H9 (cell line): ENCODE data around the gene FAM149B1. TPM values are rescaled to one million over a fixed set of nuclear protein-coding genes. Genes with fewer than 3 reads are reported as not detected.

Source experiments
- DNase-seq: peaks from one replicate; pipeline ENCODE4 v3.0.0-alpha.2; 2017
- H2AFZ ChIP-seq: one replicate; pipeline ENCODE4 v1.6.1; 2013; ENCODE audit warnings: mild to moderate bottlenecking, low read length, control low read depth, moderate library complexity
- H2AK5ac ChIP-seq: 2 replicates; pipeline ENCODE4 v1.6.1; 2013; ENCODE audit warnings: low read length, control low read depth, mixed read lengths; ENCODE audit not compliant: insufficient read length
- H2BK120ac ChIP-seq: one replicate; pipeline ENCODE4 v1.6.1; 2013; ENCODE audit warnings: low read depth, mild to moderate bottlenecking, low read length, control low read depth, inconsistent platforms; ENCODE audit not compliant: poor library complexity, severe bottlenecking
- H2BK12ac ChIP-seq: 2 replicates; pipeline ENCODE4 v1.6.1; 2013; ENCODE audit warnings: low read length, control low read depth, mixed read lengths, low read depth; ENCODE audit not compliant: insufficient read length
- H2BK15ac ChIP-seq: 2 replicates; pipeline ENCODE4 v1.6.1; 2013; ENCODE audit warnings: low read depth, low read length, control low read depth
- H2BK20ac ChIP-seq: one replicate; pipeline ENCODE4 v1.6.1; 2013; ENCODE audit warnings: low read depth, mild to moderate bottlenecking, low read length, control low read depth, inconsistent platforms; ENCODE audit not compliant: poor library complexity, severe bottlenecking
- H2BK5ac ChIP-seq: 2 replicates; pipeline ENCODE4 v1.6.1; 2013; ENCODE audit warnings: low read length, control low read depth, mixed read lengths; ENCODE audit not compliant: insufficient read length
- H3K14ac ChIP-seq: 2 replicates; pipeline ENCODE4 v1.6.1; 2013; ENCODE audit warnings: low read length, control low read depth; ENCODE audit not compliant: insufficient read depth
- H3K18ac ChIP-seq: 2 replicates; pipeline ENCODE4 v1.6.1; 2013; ENCODE audit warnings: low read depth, mild to moderate bottlenecking, mixed read lengths, low read length, control low read depth; ENCODE audit not compliant: insufficient read length
- H3K23ac ChIP-seq: 2 replicates; pipeline ENCODE4 v1.6.1; 2013; ENCODE audit warnings: low read length, control low read depth, mixed read lengths, low read depth; ENCODE audit not compliant: insufficient read length
- H3K23me2 ChIP-seq: 2 replicates; pipeline ENCODE4 v1.6.1; 2013; ENCODE audit warnings: low read depth, mild to moderate bottlenecking, mixed read lengths, low read length, control low read depth; ENCODE audit not compliant: insufficient read length, poor library complexity, severe bottlenecking
- H3K27ac ChIP-seq: 2 replicates; pipeline ENCODE4 v1.5.1; 2013; ENCODE audit warnings: low read length, control low read depth, mixed read lengths, low read depth; ENCODE audit not compliant: insufficient read length
- H3K27me3 ChIP-seq: 2 replicates; pipeline ENCODE4 v1.6.1; 2013; ENCODE audit warnings: low read length, control low read depth, inconsistent platforms; ENCODE audit not compliant: insufficient read depth
- H3K4ac ChIP-seq: 2 replicates; pipeline ENCODE4 v1.6.1; 2013; ENCODE audit warnings: low read depth, mild to moderate bottlenecking, control low read depth, inconsistent platforms, low read length, moderate library complexity
- H3K4me1 ChIP-seq: 2 replicates; pipeline ENCODE4 v1.6.1; 2013; ENCODE audit warnings: low read length, control low read depth, inconsistent platforms; ENCODE audit not compliant: insufficient read depth
- H3K4me2 ChIP-seq: 2 replicates; pipeline ENCODE4 v1.6.1; 2013; ENCODE audit warnings: low read length, control low read depth, mixed read lengths; ENCODE audit not compliant: insufficient read length, insufficient read depth
- H3K56ac ChIP-seq: 2 replicates; pipeline ENCODE4 v1.6.1; 2013; ENCODE audit warnings: low read depth, mild to moderate bottlenecking, mixed read lengths, low read length, control low read depth; ENCODE audit not compliant: insufficient read length
- H3K79me1 ChIP-seq: 2 replicates; pipeline ENCODE4 v1.6.1; 2013; ENCODE audit warnings: low read depth, mild to moderate bottlenecking, moderate library complexity, low read length, control low read depth, inconsistent platforms; ENCODE audit not compliant: insufficient read depth, poor library complexity, severe bottlenecking
- H3K79me2 ChIP-seq: 2 replicates; pipeline ENCODE4 v1.6.1; 2013; ENCODE audit warnings: low read length, control low read depth, inconsistent platforms; ENCODE audit not compliant: insufficient read depth
- H3K9ac ChIP-seq: 2 replicates; pipeline ENCODE4 v1.6.1; 2013; ENCODE audit warnings: low read length, control low read depth, mixed read lengths; ENCODE audit not compliant: insufficient read length; ENCODE audit errors: extremely low read depth
- H3K9me3 ChIP-seq: one replicate; pipeline ENCODE4 v1.6.1; 2013; ENCODE audit warnings: low read depth, low read length, inconsistent platforms; ENCODE audit not compliant: control insufficient read depth
- H3T11ph ChIP-seq: one replicate; pipeline ENCODE4 v1.6.1; 2013; ENCODE audit warnings: mild to moderate bottlenecking, low read length, control low read depth, inconsistent platforms
- H4K20me1 ChIP-seq: one replicate; pipeline ENCODE4 v1.6.1; 2013; ENCODE audit not compliant: control insufficient read depth, insufficient read length, insufficient read depth
- H4K5ac ChIP-seq: 2 replicates; pipeline ENCODE4 v1.6.1; 2013; ENCODE audit warnings: low read depth, mild to moderate bottlenecking, mixed read lengths, low read length, control low read depth; ENCODE audit not compliant: insufficient read length
- H4K8ac ChIP-seq: replicated peaks from 2 replicates; pipeline ENCODE4 v1.6.1; 2013; ENCODE audit warnings: low read length, control low read depth, mixed read lengths, low read depth; ENCODE audit not compliant: insufficient read length
- H4K91ac ChIP-seq: 2 replicates; pipeline ENCODE4 v1.6.1; 2013; ENCODE audit warnings: low read depth, mild to moderate bottlenecking, moderate library complexity, mixed read lengths, low read length, control low read depth; ENCODE audit not compliant: insufficient read length
- H3K27ac Mint-ChIP-seq, 3 experiments: 2 replicates in 2 of 3; 3 replicates in 1 of 3; pipeline ENCODE4 v1.8.0; 2020 to 2021; ENCODE audit warnings: mixed read lengths in 3 of 3, mild to moderate bottlenecking in 1 of 3, moderate library complexity in 1 of 3
- H3K27me3 Mint-ChIP-seq: 2 replicates; pipeline ENCODE4 v1.8.0; 2021; ENCODE audit warnings: low read depth, mild to moderate bottlenecking, moderate library complexity, mixed read lengths
- H3K36me3 Mint-ChIP-seq, 3 experiments: 2 replicates in 2 of 3; 3 replicates in 1 of 3; pipeline ENCODE4 v1.8.0; 2020 to 2021; ENCODE audit warnings: low read depth in 3 of 3, mixed read lengths in 3 of 3; ENCODE audit not compliant: insufficient read depth in 1 of 3
- H3K4me1 Mint-ChIP-seq, 2 experiments: 2 replicates each; pipeline ENCODE4 v1.8.0; 2020; ENCODE audit warnings: mixed read lengths in 2 of 2
- H3K4me3 Mint-ChIP-seq, 2 experiments: 2 replicates in 1 of 2; 3 replicates in 1 of 2; pipeline ENCODE4 v1.8.0; 2020 to 2021; ENCODE audit warnings: mild to moderate bottlenecking in 2 of 2, mixed read lengths in 2 of 2, moderate library complexity in 1 of 2
- H3K9me3 Mint-ChIP-seq, 2 experiments: 2 replicates in 1 of 2; 3 replicates in 1 of 2; pipeline ENCODE4 v1.8.0; 2020; ENCODE audit warnings: mild to moderate bottlenecking in 2 of 2, mixed read lengths in 2 of 2, moderate library complexity in 1 of 2
- CTCF ChIP-seq: fragments of 200-600 bp; sonication (generic); conservative IDR thresholded peaks from 3 replicates; pipeline ENCODE4 v1.8.0; 2021; ENCODE audit warnings: antibody characterized with exemption, mild to moderate bottlenecking
- WGBS: extraction: QIAGEN DNeasy Blood & Tissue Kit; methylation state at CpG from one replicate; pipeline ENCODE4 v1.1.7; 2013; ENCODE audit warnings: missing lambda C conversion rate, low lambda C conversion rate, mixed read lengths; ENCODE audit not compliant: insufficient read length; ENCODE audit errors: extremely low coverage; 5-methylcytosine and 5-hydroxymethylcytosine counted together
- total RNA-seq: library from RNA; stranded (reverse); gene quantifications from 2 replicates; pipeline ENCODE4 v1.2.1, GENCODE V29; 2021

FAM149B1 gene
- total RNA-seq, 1 experiment from 2014 or later = 17.9 TPM

DNA sequence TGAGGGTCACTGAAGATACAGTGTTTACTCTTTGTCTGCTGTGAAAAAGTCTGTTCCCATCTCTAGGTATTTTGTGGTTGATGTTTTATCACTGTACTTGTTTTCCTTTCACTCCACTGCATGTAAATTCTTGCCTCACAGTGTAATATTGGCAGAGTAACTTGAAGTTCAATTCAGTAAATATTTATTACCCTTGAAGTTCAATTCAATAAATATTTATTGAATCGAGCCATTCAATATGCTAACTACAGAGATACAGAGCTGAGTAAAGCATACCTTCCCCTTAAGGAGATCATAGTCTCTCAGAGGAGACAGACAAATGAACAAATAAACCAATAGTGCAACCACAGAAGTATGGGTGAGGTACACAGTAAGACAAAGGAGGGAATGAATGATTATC is 48.5 kb upstream of the FAM149B1 start:
- no peaks in the 10 kb centered on the region for H3K9me3 Mint-ChIP-seq
- no peak overlapping the region for H3K18ac ChIP-seq
- H3K23me2 ChIP-seq = no peaks in the 10 kb centered on the region
- H3K79me1 ChIP-seq = no peaks in the 10 kb centered on the region
- no peak overlapping the region for H2BK20ac ChIP-seq
- no peaks in the 10 kb centered on the region for H4K20me1 ChIP-seq
- peaks cover 8 to 9% of the 10 kb centered on the region in 2 experiments for H3K4me1 Mint-ChIP-seq
- no CpG with 5 or more reads among the region's 1 CpG for WGBS
- no peak overlapping the region for H3K56ac ChIP-seq
- no peaks in the 10 kb centered on the region for H3K27me3 Mint-ChIP-seq
- 0 out of 7 replicates have a peak overlapping the region, but pooled peaks of 1 of the 3 experiments have one; percentile 0 for H3K27ac Mint-ChIP-seq
- no peak overlapping the region for H2AK5ac ChIP-seq
- H3K9ac ChIP-seq = no peak overlapping the region
- DNase-seq = no peak
- no peak overlapping the region for H3K14ac ChIP-seq
- no peak overlapping the region for H3K4me2 ChIP-seq
- no peak overlapping the region for H3K27ac ChIP-seq
- H4K5ac ChIP-seq = no peak overlapping the region
- no peak overlapping the region for H2BK120ac ChIP-seq
- no peak overlapping the region for H2AFZ ChIP-seq
- H2BK5ac ChIP-seq = no peak overlapping the region
- H2BK15ac ChIP-seq = no peak overlapping the region
- no peaks in the 10 kb centered on the region for H3K4me1 ChIP-seq
- no peaks in the 10 kb centered on the region for H3K9me3 ChIP-seq
- H3T11ph ChIP-seq = no peak overlapping the region
- no peak overlapping the region for H4K8ac ChIP-seq
- H3K23ac ChIP-seq = no peak overlapping the region
- H3K27me3 ChIP-seq = no peaks in the 10 kb centered on the region
- H3K36me3 Mint-ChIP-seq = peaks cover 2 to 22% (median 4%) of the 10 kb centered on the region in 3 experiments; a peak in 5 of 7 replicates
- H3K79me2 ChIP-seq = no peaks in the 10 kb centered on the region
- no peak overlapping the region for H3K4me3 Mint-ChIP-seq
- H3K4ac ChIP-seq = no peak overlapping the region
- no peak for TF ChIP-seq CTCF
- no peak overlapping the region for H2BK12ac ChIP-seq
- H4K91ac ChIP-seq = no peak overlapping the region
